SK-N-SH (cell line): ENCODE results near the gene DEAF1. TPM values are rescaled to one million over a fixed set of nuclear protein-coding genes. Genes with fewer than 3 reads are reported as not detected.

Experiments
- CTCF ChIA-PET: fragments of 300-600, 350-600 bp; formaldehyde crosslinking; extraction: SDS; loops from one replicate; lab custom pipeline; 2021; lab: Yijun Ruan, JAX
- POLR2A ChIA-PET: fragments of 350-600 bp; sonication (Branson Sonifier 250); formaldehyde crosslinking; extraction: SDS; loops from one replicate; lab custom pipeline; 2020; ENCODE audit warnings: antibody characterized with exemption, inconsistent platforms; lab: Yijun Ruan, JAX
- DNase-seq: peaks from one replicate; pipeline ENCODE4 v3.0.0; 2012
- H2AFZ ChIP-seq: fragments of 200-600 bp; sonication (generic); 2 replicates; pipeline ENCODE4 v1.8.1; 2016; ENCODE audit warnings: antibody characterized with exemption, mild to moderate bottlenecking, low read depth
- H3F3A ChIP-seq: fragments of 200-600 bp; sonication (generic); replicated peaks from 2 replicates; pipeline ENCODE3; 2016; ENCODE audit warnings: antibody characterized with exemption, mild to moderate bottlenecking; ENCODE audit not compliant: insufficient read depth
- H3K27ac ChIP-seq, 2 experiments: fragments of 200-500 bp in 1 of 2; fragments of 200-600 bp in 1 of 2; sonication (Bioruptor generic) in 1 of 2; sonication (generic), shearing (Covaris generic) in 1 of 2; 2 replicates each; pipeline versions ENCODE4 v1.5.1 to v1.6.1; 2014 to 2016; ENCODE audit warnings: low read depth in 2 of 2, inconsistent platforms in 1 of 2, low read length in 1 of 2, mild to moderate bottlenecking in 1 of 2, mixed read lengths in 1 of 2
- H3K27me3 ChIP-seq: fragments of 200-600 bp; sonication (generic), shearing (Covaris generic); 2 replicates; pipeline ENCODE4 v1.6.1; 2016; ENCODE audit warnings: mixed run types; ENCODE audit not compliant: insufficient read depth
- H3K36me3 ChIP-seq, 2 experiments: fragments of 200-500 bp in 1 of 2; fragments of 200-600 bp in 1 of 2; sonication (Bioruptor generic) in 1 of 2; sonication (generic) in 1 of 2; replicated peaks in 1 of 2; 2 replicates each; pipeline versions ENCODE3 to v1.5.1; 2014 to 2016; ENCODE audit warnings: low read length in 1 of 2, mild to moderate bottlenecking in 1 of 2; ENCODE audit not compliant: insufficient read depth in 2 of 2, control insufficient read depth in 1 of 2
- H3K4me1 ChIP-seq, 2 experiments: fragments of 200-500 bp in 1 of 2; fragments of 200-600 bp in 1 of 2; sonication (Bioruptor generic) in 1 of 2; sonication (generic), shearing (Covaris generic) in 1 of 2; 2 replicates each; pipeline versions ENCODE4 v1.5.1 to v1.6.1; 2014 to 2016; ENCODE audit warnings: low read depth in 1 of 2, low read length in 1 of 2, mixed run types in 1 of 2; ENCODE audit not compliant: insufficient read depth in 2 of 2, control insufficient read depth in 1 of 2
- H3K4me2 ChIP-seq: fragments of 200-600 bp; sonication (generic), shearing (Covaris generic); 2 replicates; pipeline ENCODE4 v1.6.1; 2017; ENCODE audit warnings: mixed run types
- H3K4me3 ChIP-seq, 2 experiments: fragments of 200-500 bp in 1 of 2; fragments of 200-600 bp in 1 of 2; sonication (Bioruptor generic) in 1 of 2; sonication (generic), shearing (Covaris generic) in 1 of 2; 2 replicates each; pipeline versions ENCODE4 v1.5.1 to v1.8.1; 2014 to 2016; ENCODE audit warnings: low read depth in 2 of 2, inconsistent platforms in 1 of 2, low read length in 1 of 2, mild to moderate bottlenecking in 1 of 2, mixed read lengths in 1 of 2, moderate library complexity in 1 of 2
- H3K79me2 ChIP-seq: fragments of 200-600 bp; sonication (generic); 2 replicates; pipeline ENCODE4 v1.8.1; 2017; ENCODE audit warnings: mild to moderate bottlenecking; ENCODE audit not compliant: insufficient read depth
- H3K9ac ChIP-seq: fragments of 200-600 bp; sonication (generic); 2 replicates; pipeline ENCODE4 v1.6.1; 2017; ENCODE audit warnings: mixed run types
- H3K9me2 ChIP-seq: fragments of 200-600 bp; sonication (generic); 2 replicates; pipeline ENCODE4 v1.6.1; 2017; ENCODE audit warnings: mixed run types
- H3K9me3 ChIP-seq: fragments of 200-600 bp; sonication (generic); 2 replicates; pipeline ENCODE4 v1.6.1; 2017; ENCODE audit warnings: mixed run types, mild to moderate bottlenecking, moderate library complexity
- H4K20me1 ChIP-seq: fragments of 200-600 bp; sonication (generic); 2 replicates; pipeline ENCODE4 v1.6.1; 2017; ENCODE audit warnings: mild to moderate bottlenecking, mixed run types; ENCODE audit not compliant: insufficient read depth
- CHD2 ChIP-seq: fragments of 150-350 bp; IDR thresholded peaks from 2 replicates; pipeline ENCODE4 v1.6.1; 2018; ENCODE audit warnings: low read length; ENCODE audit not compliant: partially characterized antibody
- ELF1 ChIP-seq: IDR thresholded peaks from 2 replicates; pipeline ENCODE4 v1.4.0; 2012
- EP300 ChIP-seq, 2 experiments: IDR thresholded peaks; 2 replicates each; pipeline versions ENCODE4 v1.4.0 to v1.6.1; 2012; ENCODE audit warnings: borderline replicate concordance in 1 of 2, low read depth in 1 of 2, low read length in 1 of 2
- EZH2phosphoT487 ChIP-seq: fragments of 200-600 bp; sonication (generic); IDR thresholded peaks from 2 replicates; pipeline ENCODE4 v1.6.1; 2017; ENCODE audit warnings: low read depth, mixed run types, mild to moderate bottlenecking, antibody characterized with exemption, moderate library complexity, borderline replicate concordance
- MEF2A ChIP-seq: IDR thresholded peaks from 2 replicates; pipeline ENCODE4 v1.4.0; 2012; ENCODE audit warnings: low read depth, borderline replicate concordance
- NRF1 ChIP-seq: IDR thresholded peaks from 2 replicates; pipeline ENCODE4 v1.6.1; 2012; ENCODE audit warnings: low read depth, mild to moderate bottlenecking, low read length
- SIN3A ChIP-seq: IDR thresholded peaks from 2 replicates; pipeline ENCODE4 v1.6.1; 2012; ENCODE audit warnings: low read depth, mild to moderate bottlenecking, low read length, moderate library complexity, borderline replicate concordance
- TEAD4 ChIP-seq: IDR thresholded peaks from 2 replicates; pipeline ENCODE4 v1.4.0; 2012; ENCODE audit warnings: mild to moderate bottlenecking, borderline replicate concordance; ENCODE audit not compliant: insufficient read depth
- USF2 ChIP-seq: fragments of 150-350 bp; IDR thresholded peaks from 2 replicates; pipeline ENCODE4 v1.6.1; 2017; ENCODE audit warnings: antibody characterized with exemption, low read length, low read depth, borderline replicate concordance
- WGBS: methylation state at CpG from one replicate; pipeline ENCODE4 v1.1.6; 2017; ENCODE audit warnings: low lambda C conversion rate; 5-methylcytosine and 5-hydroxymethylcytosine counted together
- polyA plus RNA-seq, 3 experiments: library from polyadenylated mRNA; depleted of rRNA; stranded (reverse); fragments of >200 nt; gene quantifications; 2 replicates each; pipeline ENCODE4 v1.2.3, GENCODE V29; 2012
- TF ChIP-seq, protein P1 (sequence below): IDR thresholded peaks from 2 replicates; pipeline ENCODE4 v1.4.0; 2012; ENCODE audit warnings: low read depth, borderline replicate concordance
- TF ChIP-seq, protein P2 (sequence below): IDR thresholded peaks from 2 replicates; pipeline ENCODE4; 2012

Gene DEAF1
- polyA plus RNA-seq, 1 of the 3 experiments (the other 2 are of a cell fraction) = 40.6 TPM

- no peak overlapping the region; a peak in 1 of 4 replicates for H3K27ac ChIP-seq
- no peaks in the 10 kb centered on the region for H3K9me2 ChIP-seq
- H3K79me2 ChIP-seq = peaks cover 8% of the 10 kb centered on the region; the same call in 1 of the 2 replicates
- ChIA-PET POLR2A (interaction anchor here (0.9 to 1.0 kb wide), 2 partner anchors 38 to 54 kb away, joined by 3 read pairs; no protein-coding TSS in a partner anchor), CTCF (interaction anchor here (1.4 to 1.9 kb wide), 2 partner anchors 33 to 96 kb away, joined by 3 to 5 read pairs; no protein-coding TSS in a partner anchor)
- H3K9me3 ChIP-seq = no peaks in the 10 kb centered on the region
- H3K9ac ChIP-seq = no peak overlapping the region
- H3K36me3 ChIP-seq = peaks cover 13 to 46% of the 10 kb centered on the region in 2 experiments
- no peak for TF ChIP-seq EP300 (IDR thresholded peaks at IDR 0.05; ENCODE audit: borderline replicate concordance in 1 of 2, low read depth in 1 of 2, low read length in 1 of 2)
- TF ChIP-seq USF2 = no peak
- no peak for TF ChIP-seq EZH2phosphoT487
- TF ChIP-seq, protein P1, sequence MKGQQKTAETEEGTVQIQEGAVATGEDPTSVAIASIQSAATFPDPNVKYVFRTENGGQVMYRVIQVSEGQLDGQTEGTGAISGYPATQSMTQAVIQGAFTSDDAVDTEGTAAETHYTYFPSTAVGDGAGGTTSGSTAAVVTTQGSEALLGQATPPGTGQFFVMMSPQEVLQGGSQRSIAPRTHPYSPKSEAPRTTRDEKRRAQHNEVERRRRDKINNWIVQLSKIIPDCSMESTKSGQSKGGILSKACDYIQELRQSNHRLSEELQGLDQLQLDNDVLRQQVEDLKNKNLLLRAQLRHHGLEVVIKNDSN = no peak
- TF ChIP-seq MEF2A = no peak
- WGBS = 81% methylated on average over 10 of the region's 14 CpGs
- DNase-seq = no peak
- peaks cover 6% of the 10 kb centered on the region for H3F3A ChIP-seq
- no peaks in the 10 kb centered on the region for H3K27me3 ChIP-seq
- H4K20me1 ChIP-seq = peaks cover 31% of the 10 kb centered on the region
- peaks cover 0 to 14% of the 10 kb centered on the region in 2 experiments; a peak in 1 of 4 replicates for H3K4me1 ChIP-seq
- peak overlapping the region; percentile 96; the same call in 1 of the 2 replicates for H3K4me2 ChIP-seq
- H3K4me3 ChIP-seq = no peak overlapping the region
- no peak overlapping the region for H2AFZ ChIP-seq
These were observed 80.9 kb downstream of the DEAF1 start for GRCh38 chr11:614021-614622.

GRCh38 chr11:613369-613968 lies 81.6 kb downstream of the DEAF1 start:
- H3K9ac ChIP-seq = no peak overlapping the region
- no peaks in the 10 kb centered on the region for H3K9me2 ChIP-seq
- no peaks in the 10 kb centered on the region for H3K27me3 ChIP-seq
- H3K9me3 ChIP-seq = no peaks in the 10 kb centered on the region
- peaks cover 6% of the 10 kb centered on the region for H3F3A ChIP-seq
- no peak overlapping the region for H2AFZ ChIP-seq
- H3K4me2 ChIP-seq = no peak overlapping the region
- H4K20me1 ChIP-seq = peaks cover 31% of the 10 kb centered on the region
- CTCF ChIA-PET = interaction anchor here (0.7 to 1.9 kb wide), 3 partner anchors 32 to 95 kb away, joined by 3 to 5 read pairs (median 3); no protein-coding TSS in a partner anchor
- H3K27ac ChIP-seq = no peak overlapping the region; a peak in 1 of 4 replicates
- 72% methylated on average over 15 of the region's 36 CpGs for WGBS
- peaks cover 0 to 14% of the 10 kb centered on the region in 2 experiments; a peak in 1 of 4 replicates for H3K4me1 ChIP-seq
- peaks cover 14 to 52% of the 10 kb centered on the region in 2 experiments for H3K36me3 ChIP-seq
- no peak overlapping the region for H3K4me3 ChIP-seq
- peak; percentile 88 for DNase-seq
- TF ChIP-seq TEAD4 (no peak), NRF1 (no peak), ELF1 (no peak), CHD2 (no peak), SIN3A (no peak)
- TF ChIP-seq, protein P2, sequence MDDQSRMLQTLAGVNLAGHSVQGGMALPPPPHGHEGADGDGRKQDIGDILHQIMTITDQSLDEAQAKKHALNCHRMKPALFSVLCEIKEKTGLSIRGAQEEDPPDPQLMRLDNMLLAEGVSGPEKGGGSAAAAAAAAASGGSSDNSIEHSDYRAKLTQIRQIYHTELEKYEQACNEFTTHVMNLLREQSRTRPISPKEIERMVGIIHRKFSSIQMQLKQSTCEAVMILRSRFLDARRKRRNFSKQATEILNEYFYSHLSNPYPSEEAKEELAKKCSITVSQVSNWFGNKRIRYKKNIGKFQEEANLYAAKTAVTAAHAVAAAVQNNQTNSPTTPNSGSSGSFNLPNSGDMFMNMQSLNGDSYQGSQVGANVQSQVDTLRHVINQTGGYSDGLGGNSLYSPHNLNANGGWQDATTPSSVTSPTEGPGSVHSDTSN = 0 out of 2 replicates have a peak, but pooled peaks have one; percentile 34
- POLR2A ChIA-PET = interaction anchor here (0.9 to 1.0 kb wide), 2 partner anchors 38 to 53 kb away, joined by 3 read pairs; no protein-coding TSS in a partner anchor
- H3K79me2 ChIP-seq = peaks cover 8% of the 10 kb centered on the region; the same call in 1 of the 2 replicates
